ENCODE results near the gene YWHAG. TPM values are rescaled to one million over a fixed set of nuclear protein-coding genes. Genes with fewer than 3 reads are reported as not detected.
A peak's percentile ranks its signal among the peaks of the same experiment; 100 is the strongest.

The YWHAG gene
- total and polyA plus RNA-seq, 9 of the 15 experiments (the other 6 are each of a cell fraction or from before 2014, with no cell fraction given) = 30.4 to 246 (median 94.5) TPM

- 0 out of 2 replicates have a peak, but pooled peaks have one; percentile 24 for TF ChIP-seq ZNF311 (CRISPR knock-in tag; IDR thresholded peaks at IDR 0.05)
- TF ChIP-seq E2F8 (IDR thresholded peaks at IDR 0.05; ENCODE audit: low read depth, partially characterized antibody) = no peak
- 0 out of 2 replicates have a peak, but pooled peaks have one; percentile 44 for TF ChIP-seq ELF4 (CRISPR knock-in tag; IDR thresholded peaks at IDR 0.05)
- TF ChIP-seq CBFA2T2 (conservative IDR thresholded peaks at IDR 0.05) = no peak
- TF ChIP-seq, protein P1, sequence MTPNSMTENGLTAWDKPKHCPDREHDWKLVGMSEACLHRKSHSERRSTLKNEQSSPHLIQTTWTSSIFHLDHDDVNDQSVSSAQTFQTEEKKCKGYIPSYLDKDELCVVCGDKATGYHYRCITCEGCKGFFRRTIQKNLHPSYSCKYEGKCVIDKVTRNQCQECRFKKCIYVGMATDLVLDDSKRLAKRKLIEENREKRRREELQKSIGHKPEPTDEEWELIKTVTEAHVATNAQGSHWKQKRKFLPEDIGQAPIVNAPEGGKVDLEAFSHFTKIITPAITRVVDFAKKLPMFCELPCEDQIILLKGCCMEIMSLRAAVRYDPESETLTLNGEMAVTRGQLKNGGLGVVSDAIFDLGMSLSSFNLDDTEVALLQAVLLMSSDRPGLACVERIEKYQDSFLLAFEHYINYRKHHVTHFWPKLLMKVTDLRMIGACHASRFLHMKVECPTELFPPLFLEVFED (CRISPR knock-in tag; conservative IDR thresholded peaks at IDR 0.05) = no peak
- TF ChIP-seq ZNF197 (CRISPR knock-in tag; IDR thresholded peaks at IDR 0.05; ENCODE audit: low read depth) = no peak
- TF ChIP-seq HNRNPH1 (optimal IDR thresholded peaks at IDR 0.05; ENCODE audit: low read depth, low read length) = no peak
- peak; percentile 75 for TF ChIP-seq POLR2B (IDR thresholded peaks at IDR 0.05; ENCODE audit: low read depth, partially characterized antibody)
- TF ChIP-seq TOE1 (IDR thresholded peaks at IDR 0.05; ENCODE audit: borderline replicate concordance) = no peak; the same call in 1 of the 2 replicates
- TF ChIP-seq TOE1 (CRISPR knock-in tag; IDR thresholded peaks at IDR 0.05; ENCODE audit: borderline replicate concordance, low read depth) = no peak; the same call in 1 of the 2 replicates
- TF ChIP-seq AFF4 (CRISPR knock-in tag; IDR thresholded peaks at IDR 0.05) = peak; percentile 54
- TF ChIP-seq ARID1B (IDR thresholded peaks at IDR 0.05) = no peak; the same call in none of the 2 replicates
- TF ChIP-seq SRF (CRISPR knock-in tag; IDR thresholded peaks at IDR 0.05) = peak in 1 of 2 experiments; percentile 85; a peak in 2 of 4 replicates
- no peak for TF ChIP-seq MYNN (IDR thresholded peaks at IDR 0.05)
- no peak for TF ChIP-seq MYNN (CRISPR knock-in tag; IDR thresholded peaks at IDR 0.05)
- no peak for TF ChIP-seq ZNF551 (CRISPR knock-in tag; IDR thresholded peaks at IDR 0.05)
- no peak; the same call in 1 of the 2 replicates for TF ChIP-seq ATF4 (CRISPR knock-in tag; IDR thresholded peaks at IDR 0.05)
- peak; percentile 52 for TF ChIP-seq ELF2 (CRISPR knock-in tag; IDR thresholded peaks at IDR 0.05)
- peak; percentile 79; the same call in 1 of the 2 replicates for TF ChIP-seq SMAD3 (CRISPR knock-in tag; conservative IDR thresholded peaks at IDR 0.05)
Observed at GRCh38 chr7:76302347-76303201, 56.2 kb downstream of the YWHAG start, which contains the start of gene HSPB1 (continued).
